Mesothelial cell of epicardium (in vitro differentiated cells): ENCODE measurements around the gene KDM5A. TPM values are rescaled to one million over a fixed set of nuclear protein-coding genes. Genes with fewer than 3 reads are reported as not detected.
A peak's percentile ranks its signal among the peaks of the same experiment; 100 is the strongest.
"Not testable (repeated sequence)": the region's sequence is repeated elsewhere in the genome, so short reads cannot be mapped to it uniquely, and the experiment has no call there.

ENCODE experiments used
- DNase-seq, 2 experiments: peaks; one replicate each; pipeline ENCODE4 v3.0.0; 2021; ENCODE audit warnings: low spot score in 2 of 2; ENCODE audit not compliant: unreplicated experiment in 2 of 2
- H3K27ac Mint-ChIP-seq: 2 replicates; pipeline ENCODE4 v1.8.0; 2021; ENCODE audit warnings: mixed read lengths
- H3K27me3 Mint-ChIP-seq: 2 replicates; pipeline ENCODE4 v1.8.0; 2021; ENCODE audit warnings: low read depth, mixed read lengths
- H3K36me3 Mint-ChIP-seq: 2 replicates; pipeline ENCODE4 v1.8.0; 2021; ENCODE audit warnings: mixed read lengths
- H3K4me1 Mint-ChIP-seq: 2 replicates; pipeline ENCODE4 v1.8.0; 2021; ENCODE audit warnings: mixed read lengths
- H3K4me3 Mint-ChIP-seq: 2 replicates; pipeline ENCODE4 v1.8.0; 2021; ENCODE audit warnings: mild to moderate bottlenecking, moderate library complexity, mixed read lengths
- H3K9me3 Mint-ChIP-seq: 2 replicates; pipeline ENCODE4 v1.8.0; 2021; ENCODE audit warnings: mixed read lengths
- CTCF ChIP-seq: fragments of 200-600 bp; sonication (generic); IDR thresholded peaks from one replicate; pipeline ENCODE4 v1.5.0; 2021; ENCODE audit warnings: antibody characterized with exemption; ENCODE audit not compliant: unreplicated experiment
- total RNA-seq: library from RNA; stranded (reverse); gene quantifications from 3 replicates; pipeline ENCODE4 v1.2.1, GENCODE V29; 2021

Gene KDM5A
- total RNA-seq, 1 donor from 2014 or later = 96.2 TPM

GRCh38 chr12:401235-402028, 12.3 kb upstream of the KDM5A start, which contains the start of gene CCDC77:
CCDC77 (plus strand) TSS chr12:401644; CDS start chr12:409384, 7,740 bp downstream.
- no peak within 1 kb of the TSS for H3K27ac Mint-ChIP-seq

GRCh38 chr12:400828-401227, 11.7 kb upstream of the KDM5A start:
- TF ChIP-seq CTCF = no peak
- H3K9me3 Mint-ChIP-seq = no peaks in the 10 kb centered on the region

More at GRCh38 chr12:401235-402028, 12.3 kb upstream of the KDM5A start, which contains the start of gene CCDC77:
- no peak within 1 kb of the TSS for H3K4me3 Mint-ChIP-seq
- no peak for TF ChIP-seq CTCF
- H3K36me3 Mint-ChIP-seq = no peaks in the 10 kb centered on the region
- no peaks in the 10 kb centered on the region for H3K9me3 Mint-ChIP-seq
- no peaks in the 10 kb centered on the region for H3K27me3 Mint-ChIP-seq
- DNase-seq = peak; percentile 76 to 96
- no peaks in the 10 kb centered on the region for H3K4me1 Mint-ChIP-seq

GRCh38 chr12:388541-389141, 479 bp downstream of the KDM5A start:
- H3K9me3 Mint-ChIP-seq = no peaks in the 10 kb centered on the region
- no peaks in the 10 kb centered on the region for H3K27me3 Mint-ChIP-seq
- peak overlapping the region; percentile 95 for H3K4me3 Mint-ChIP-seq
- peak overlapping the region; percentile 100 for H3K27ac Mint-ChIP-seq
- H3K36me3 Mint-ChIP-seq = peaks cover 9% of the 10 kb centered on the region
- TF ChIP-seq CTCF = no peak
- peak in 1 of 2 experiments; percentile 50 for DNase-seq
- H3K4me1 Mint-ChIP-seq = peaks cover 31% of the 10 kb centered on the region

More at GRCh38 chr12:400828-401227, 11.7 kb upstream of the KDM5A start:
- DNase-seq = no peak
- no peak overlapping the region for H3K4me3 Mint-ChIP-seq
- no peaks in the 10 kb centered on the region for H3K27me3 Mint-ChIP-seq
- H3K27ac Mint-ChIP-seq = no peak overlapping the region
- no peaks in the 10 kb centered on the region for H3K4me1 Mint-ChIP-seq
- no peaks in the 10 kb centered on the region for H3K36me3 Mint-ChIP-seq

GRCh38 chr12:388012-388411, 1.1 kb downstream of the KDM5A start:
- DNase-seq = no peak
- no peaks in the 10 kb centered on the region for H3K9me3 Mint-ChIP-seq
- peak overlapping the region; percentile 95 for H3K4me3 Mint-ChIP-seq
- no peak for TF ChIP-seq CTCF
- H3K4me1 Mint-ChIP-seq = peaks cover 31% of the 10 kb centered on the region
- H3K27me3 Mint-ChIP-seq = no peaks in the 10 kb centered on the region
- peaks cover 13% of the 10 kb centered on the region for H3K36me3 Mint-ChIP-seq
- H3K27ac Mint-ChIP-seq = peak overlapping the region; percentile 100

GRCh38 chr12:386651-387050, 2.5 kb downstream of the KDM5A start:
- DNase-seq = no peak
- Mint-ChIP-seq H3K4me3 (peak overlapping the region; percentile 95), H3K4me1 (peaks cover 31% of the 10 kb centered on the region), H3K27me3 (no peaks in the 10 kb centered on the region), H3K27ac (no peak overlapping the region), H3K36me3 (peaks cover 16% of the 10 kb centered on the region), H3K9me3 (no peaks in the 10 kb centered on the region)
- TF ChIP-seq CTCF = no peak

- Mint-ChIP-seq H3K9me3 (peaks cover 46% of the 10 kb centered on the region), H3K36me3 (peaks cover 89% of the 10 kb centered on the region)
- H3K27me3 Mint-ChIP-seq, H3K4me1 Mint-ChIP-seq, H3K4me3 Mint-ChIP-seq, H3K27ac Mint-ChIP-seq, DNase-seq: not testable (repeated sequence)
Measured at GRCh38 chr12:370739-371485, 18.2 kb downstream of the KDM5A start.
